ENCODE data around the gene POU3F3.

GRCh38 chr2:104836841-104837240 lies 17.1 kb upstream of the POU3F3 start:
- TF ChIP-seq POLR2A (IDR thresholded peaks at IDR 0.05; ENCODE audit: low read depth, low read length) (no peak), TAF1 (IDR thresholded peaks at IDR 0.05; ENCODE audit: borderline replicate concordance, low read depth, low read length) (no peak)

Data from GM12892 (cell line).